ENCODE measurements around the gene MAD1L1.
"Not testable (repeated sequence)": the region's sequence is repeated elsewhere in the genome, so short reads cannot be mapped to it uniquely, and the experiment has no call there.

Gene MAD1L1

GRCh38 chr7:1850111-1850975, 382.4 kb downstream of the MAD1L1 start:
- no peak for DNase-seq (ENCODE audit: low spot score)

DNA sequence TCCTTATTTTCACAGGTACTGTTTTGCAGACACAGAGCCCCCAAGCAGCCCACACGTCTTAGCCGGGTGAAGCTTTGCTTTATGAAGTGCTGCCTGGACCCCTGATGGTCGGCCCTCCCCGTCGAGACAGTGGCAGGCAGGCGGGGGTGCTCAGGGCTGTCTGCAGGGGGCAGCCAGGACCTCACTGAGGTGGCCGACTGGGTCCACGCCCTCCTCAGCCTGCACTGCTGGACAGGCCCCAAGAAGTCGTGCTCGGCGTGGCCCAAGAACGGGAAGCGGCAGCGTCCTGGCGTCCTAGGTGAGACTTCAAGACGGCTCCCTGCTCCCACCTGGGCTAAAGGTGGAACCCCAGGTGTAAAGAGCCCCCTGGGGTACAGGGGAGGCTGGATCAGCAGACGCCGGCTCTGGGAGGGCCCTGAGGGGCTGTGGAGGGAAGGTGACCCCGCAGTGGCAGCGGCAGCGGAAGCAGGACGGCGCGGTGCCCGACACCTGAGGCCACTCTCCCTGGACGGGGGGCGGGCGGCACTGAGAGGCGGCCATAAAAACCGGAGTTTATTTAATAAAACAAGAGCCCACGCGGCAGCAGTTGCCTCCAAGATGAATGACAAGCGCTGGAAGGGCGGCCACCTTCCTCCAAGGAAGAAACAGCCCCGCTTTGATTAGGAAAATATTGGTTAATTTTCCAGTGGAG, 383.2 kb downstream of the MAD1L1 start:
- DNase-seq (ENCODE audit: low spot score) = no peak

GRCh38 chr7:1848911-1849311, 383.8 kb downstream of the MAD1L1 start:
- no peak for DNase-seq (ENCODE audit: low spot score)

- no peak for DNase-seq (ENCODE audit: low spot score)
Observed at GRCh38 chr7:1848013-1848640, 384.6 kb downstream of the MAD1L1 start.

- no peak for DNase-seq (ENCODE audit: low spot score)
Observed at GRCh38 chr7:1847260-1848001, 385.3 kb downstream of the MAD1L1 start.

DNA sequence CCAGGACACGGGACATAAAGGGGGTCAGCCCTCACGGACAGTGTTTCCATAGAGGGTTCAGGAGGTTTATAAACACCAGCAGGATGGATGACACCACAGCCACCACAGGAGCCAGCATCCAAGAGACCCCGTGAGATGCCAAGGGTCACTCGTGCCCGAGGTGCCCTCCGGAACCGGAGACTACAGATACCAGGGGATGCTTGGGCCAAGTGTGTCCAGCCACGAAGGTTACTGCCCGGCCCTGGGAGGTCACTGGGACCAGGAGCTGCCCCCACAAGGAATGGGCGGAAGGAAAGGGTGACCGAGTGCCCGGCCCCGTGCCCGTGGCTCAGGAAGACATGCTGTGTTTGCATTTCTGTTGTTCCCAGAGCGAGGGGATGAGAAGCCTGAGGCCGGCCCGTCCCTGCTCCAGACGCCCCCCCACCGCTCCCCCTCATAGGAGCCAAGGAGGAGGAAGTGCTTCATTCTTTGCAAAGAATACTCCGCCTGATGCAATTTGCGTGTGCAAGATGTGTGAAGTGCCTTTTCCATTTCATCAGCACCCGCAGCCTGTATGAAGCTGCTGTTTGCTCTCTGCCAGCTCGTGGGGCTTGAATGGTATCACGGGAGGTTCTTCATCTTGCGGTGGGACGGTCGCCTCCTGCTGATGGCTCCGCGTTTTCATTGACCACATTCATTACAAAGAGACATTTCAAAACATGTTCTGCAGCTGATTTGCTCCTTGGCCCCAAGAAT, 386.2 kb downstream of the MAD1L1 start:
- no peak for DNase-seq (ENCODE audit: low spot score)

DNA sequence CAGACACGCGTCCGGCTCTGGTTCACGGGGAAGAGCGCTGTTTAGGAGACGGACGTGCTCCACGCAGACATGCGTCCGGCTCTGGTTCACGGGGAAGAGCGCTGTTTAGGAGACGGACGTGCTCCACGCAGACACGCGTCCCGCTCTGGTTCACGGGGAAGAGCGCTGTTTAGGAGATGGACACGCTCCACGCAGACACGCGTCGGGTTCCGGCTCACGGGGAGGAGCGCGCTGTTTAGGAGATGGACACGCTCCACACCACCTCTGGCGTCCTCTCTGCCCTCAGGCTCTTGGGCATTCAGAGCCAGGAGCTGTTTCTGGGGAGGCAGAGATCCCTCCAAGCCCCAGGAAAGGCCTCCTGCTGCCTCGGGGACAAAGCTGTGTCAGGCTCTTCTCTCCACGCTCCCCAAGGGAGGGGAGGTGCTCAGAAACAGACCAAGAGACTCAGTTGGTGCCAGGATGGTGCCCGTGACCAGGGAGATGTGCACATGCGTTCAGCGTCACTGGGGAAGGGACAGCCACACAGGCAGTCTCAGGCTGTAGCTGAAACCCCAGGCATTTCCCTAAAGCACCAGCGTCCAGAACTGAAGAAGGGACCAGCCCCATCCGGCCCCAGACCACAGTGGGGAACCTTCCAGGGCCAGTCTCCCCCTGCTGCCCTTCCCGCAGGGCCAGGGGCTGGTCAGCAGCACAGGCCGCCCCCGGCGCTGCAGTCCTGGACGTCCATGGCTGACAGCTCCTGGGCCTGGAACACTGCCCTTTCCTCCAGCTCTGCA, 387.0 kb downstream of the MAD1L1 start:
- DNase-seq (ENCODE audit: low spot score) = no peak

DNA sequence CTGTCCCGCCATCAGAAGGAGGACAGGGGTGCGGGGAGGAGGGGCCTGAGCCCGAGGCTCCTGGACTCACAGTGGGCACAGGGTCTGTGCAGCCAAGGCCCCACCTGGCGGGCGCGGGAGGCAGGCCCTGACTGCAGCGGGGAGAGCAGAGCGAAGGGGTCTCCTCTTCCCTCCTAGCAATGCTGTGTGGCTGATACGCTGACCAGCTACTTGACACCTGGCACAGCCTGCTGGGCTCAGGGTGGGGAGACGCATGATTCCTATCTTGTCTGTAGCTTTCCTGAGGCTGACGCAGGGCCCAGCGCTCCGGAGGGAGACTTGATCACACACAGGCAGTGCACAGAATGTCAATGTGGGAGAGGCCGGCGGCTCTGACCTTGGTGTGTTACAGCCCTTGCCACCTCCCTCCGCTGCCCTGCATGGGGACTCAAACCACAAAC, 387.8 kb downstream of the MAD1L1 start:
- no peak for DNase-seq (ENCODE audit: low spot score)

DNA sequence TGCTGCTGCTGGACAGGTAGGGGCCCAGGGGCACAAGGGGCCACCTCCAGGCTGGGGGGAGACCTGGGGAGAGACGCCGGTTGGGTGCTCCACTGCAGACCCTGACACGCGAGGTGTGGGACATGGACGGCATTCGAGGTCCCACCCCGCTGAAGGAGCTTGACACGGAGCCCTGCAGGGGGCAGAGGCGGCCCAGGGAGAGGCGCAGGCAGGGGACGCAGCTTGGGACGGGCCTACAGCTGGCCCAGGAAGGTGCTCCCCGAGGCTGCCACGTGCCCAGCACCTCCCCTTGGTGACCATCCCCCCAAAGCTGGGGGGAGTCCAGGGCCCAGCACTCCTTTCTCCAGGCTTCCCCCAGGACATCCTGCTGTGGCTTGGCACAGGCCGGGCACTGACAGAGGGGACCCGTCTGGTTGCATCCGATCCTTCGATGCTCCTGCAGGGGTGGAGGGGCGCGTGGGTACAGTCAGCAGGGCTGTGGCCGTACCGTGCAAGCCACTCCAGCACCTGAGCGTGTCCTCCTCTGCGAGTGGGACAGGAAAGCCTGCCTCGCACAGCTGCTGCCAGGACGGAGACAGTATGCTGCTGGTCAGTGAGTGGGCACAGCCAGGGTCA, 388.3 kb downstream of the MAD1L1 start:
- no peak for DNase-seq (ENCODE audit: low spot score)

DNA sequence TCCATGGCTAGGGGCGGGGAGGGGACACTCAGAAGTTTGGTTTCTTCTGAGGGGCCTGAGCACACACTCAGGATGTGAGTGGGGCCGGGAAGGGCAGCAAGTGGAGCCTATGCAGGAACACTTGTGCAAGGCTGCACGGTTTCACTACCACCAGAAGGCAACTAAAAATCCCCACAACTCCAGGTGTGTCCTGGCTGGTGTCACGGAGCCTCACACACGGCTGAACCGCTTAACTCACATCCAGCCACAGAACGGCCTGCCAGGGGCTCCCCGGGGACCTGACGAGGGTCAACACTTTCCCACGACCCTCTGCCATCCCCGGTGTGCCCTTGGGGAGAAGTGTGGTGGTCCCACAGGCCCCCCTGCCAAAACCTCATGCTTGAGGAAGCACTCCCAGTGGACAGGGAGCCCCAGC, 388.8 kb downstream of the MAD1L1 start:
- DNase-seq (ENCODE audit: low spot score) = no peak

DNA sequence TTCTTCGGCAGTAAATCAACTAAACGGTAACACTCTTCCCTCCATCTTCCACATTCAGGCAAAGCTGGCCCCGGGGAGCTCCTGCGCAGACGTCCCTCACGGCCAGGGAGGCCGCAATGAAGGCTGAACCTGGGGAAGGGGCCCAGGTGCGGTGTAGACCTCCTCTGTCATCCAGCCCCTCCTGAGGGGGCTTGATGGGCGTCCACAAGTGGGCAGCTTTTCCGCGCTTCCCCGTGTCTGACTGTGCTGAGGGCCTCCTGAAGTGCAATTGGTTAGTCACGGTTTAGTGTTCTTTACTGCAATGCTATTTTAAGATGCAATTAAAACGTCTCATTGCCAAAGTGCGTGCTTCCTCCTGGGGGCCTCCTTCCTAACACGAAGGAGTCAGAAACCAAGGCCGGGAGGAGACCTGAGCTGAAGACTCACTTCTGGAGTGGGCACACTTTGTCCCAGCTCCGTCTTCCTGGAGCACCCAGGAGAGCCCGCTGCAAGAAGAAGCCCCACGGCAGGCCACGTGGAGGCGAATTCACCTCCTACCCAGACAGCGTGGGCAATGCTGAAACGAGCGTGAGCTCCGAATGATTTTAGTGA, 389.4 kb downstream of the MAD1L1 start:
- DNase-seq (ENCODE audit: low spot score) = no peak

DNA sequence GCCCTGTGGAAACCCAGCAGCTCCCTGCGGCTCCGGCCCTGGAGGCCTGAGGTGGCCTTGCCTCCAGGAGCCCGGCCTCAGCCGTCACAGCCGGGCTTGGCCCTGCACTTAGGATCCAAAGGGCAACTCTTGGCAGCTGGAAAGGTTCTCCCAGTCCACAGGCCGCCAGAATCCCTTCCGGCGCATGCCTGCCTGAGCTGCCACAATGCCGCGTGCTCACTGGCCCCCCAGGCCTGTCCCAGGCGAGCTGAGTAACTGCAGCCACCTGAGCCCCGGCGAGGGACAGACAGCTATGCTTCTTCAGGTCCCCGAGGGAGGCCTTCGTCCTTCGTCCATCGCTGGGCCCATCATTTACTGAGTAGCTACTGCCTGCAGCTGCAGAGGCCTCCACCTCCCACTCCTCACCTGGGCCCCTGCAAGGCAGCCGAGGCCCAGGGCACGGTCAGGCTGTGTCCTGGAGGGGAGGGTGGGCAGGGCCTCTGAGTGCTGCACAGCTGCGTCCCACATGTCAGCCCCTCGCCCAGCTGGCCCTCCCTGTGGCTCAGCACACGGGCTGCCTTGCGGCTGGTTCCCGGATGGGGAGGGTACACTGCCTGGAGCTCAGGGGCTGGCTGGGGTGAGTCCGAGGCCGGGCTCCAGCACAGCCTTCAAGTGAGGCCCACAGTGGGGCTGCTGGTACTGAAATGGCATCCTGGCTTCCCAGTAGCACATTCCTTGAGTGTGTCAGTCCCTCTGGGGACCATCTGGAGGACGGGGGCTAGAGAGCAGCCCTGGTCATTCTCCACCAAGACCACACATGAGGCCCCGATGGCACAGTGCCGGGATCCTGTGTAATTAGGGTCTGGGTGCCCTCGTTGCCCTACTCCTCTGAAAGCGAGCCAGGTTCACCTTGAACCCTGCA, 390.2 kb downstream of the MAD1L1 start:
- DNase-seq (ENCODE audit: low spot score) = no peak

GRCh38 chr7:1841286-1842021, 391.3 kb downstream of the MAD1L1 start:
- DNase-seq (ENCODE audit: low spot score) = not testable (repeated sequence)

GRCh38 chr7:1840744-1841143, 392.0 kb downstream of the MAD1L1 start:
- DNase-seq (ENCODE audit: low spot score) = not testable (repeated sequence)

DNA sequence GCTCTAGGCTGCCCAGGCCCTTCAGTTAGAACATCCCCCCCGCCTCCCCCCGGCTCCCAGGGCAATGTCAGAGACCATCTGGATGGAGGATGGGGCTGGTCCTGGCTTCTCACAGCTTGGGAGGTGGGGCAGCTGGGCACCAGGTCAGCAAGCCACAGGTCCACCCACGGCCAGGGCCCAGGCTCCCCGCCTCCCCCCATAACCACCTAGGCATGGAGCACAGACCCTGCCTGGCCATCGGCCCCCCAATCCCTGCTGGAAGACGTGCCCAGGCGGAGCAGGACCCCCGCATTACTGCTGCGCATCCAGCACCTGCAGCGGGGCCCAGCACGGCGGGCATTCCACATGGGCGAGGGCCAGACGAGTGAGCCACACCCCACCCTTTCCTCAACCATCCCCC, 393.0 kb downstream of the MAD1L1 start:
- no peak for DNase-seq (ENCODE audit: low spot score)

- DNase-seq (ENCODE audit: low spot score) = not testable (repeated sequence)
Observed at GRCh38 chr7:1838911-1839531, 393.7 kb downstream of the MAD1L1 start.

GRCh38 chr7:1838544-1838872, 394.2 kb downstream of the MAD1L1 start:
- not testable (repeated sequence) for DNase-seq (ENCODE audit: low spot score)
